ENCODE measurements around the gene SKAP1. TPM values are rescaled to one million over a fixed set of nuclear protein-coding genes. Genes with fewer than 3 reads are reported as not detected.

SKAP1 gene
- total RNA-seq, 4 donors from 2014 or later, result 0.33 to 2.1 (median 1.0) TPM

- Histone ChIP-seq H3K27ac (no peak overlapping the region), H3K4me3 (replicated peaks in 1 of 3) (no peak overlapping the region), H3K27me3 (no peaks in the 10 kb centered on the region), H3K36me3 (no peaks in the 10 kb centered on the region), H3K9me3 (no peaks in the 10 kb centered on the region), H3K4me1 (peaks cover 0 to 18% of the 10 kb centered on the region in 2 donors)
- intact Hi-C loops (cut with DNase I), result no loop called here
- 46 to 69% methylated on average over 1 of the region's 1 CpG for WGBS, 2 donors
- TF ChIP-seq, protein P1, sequence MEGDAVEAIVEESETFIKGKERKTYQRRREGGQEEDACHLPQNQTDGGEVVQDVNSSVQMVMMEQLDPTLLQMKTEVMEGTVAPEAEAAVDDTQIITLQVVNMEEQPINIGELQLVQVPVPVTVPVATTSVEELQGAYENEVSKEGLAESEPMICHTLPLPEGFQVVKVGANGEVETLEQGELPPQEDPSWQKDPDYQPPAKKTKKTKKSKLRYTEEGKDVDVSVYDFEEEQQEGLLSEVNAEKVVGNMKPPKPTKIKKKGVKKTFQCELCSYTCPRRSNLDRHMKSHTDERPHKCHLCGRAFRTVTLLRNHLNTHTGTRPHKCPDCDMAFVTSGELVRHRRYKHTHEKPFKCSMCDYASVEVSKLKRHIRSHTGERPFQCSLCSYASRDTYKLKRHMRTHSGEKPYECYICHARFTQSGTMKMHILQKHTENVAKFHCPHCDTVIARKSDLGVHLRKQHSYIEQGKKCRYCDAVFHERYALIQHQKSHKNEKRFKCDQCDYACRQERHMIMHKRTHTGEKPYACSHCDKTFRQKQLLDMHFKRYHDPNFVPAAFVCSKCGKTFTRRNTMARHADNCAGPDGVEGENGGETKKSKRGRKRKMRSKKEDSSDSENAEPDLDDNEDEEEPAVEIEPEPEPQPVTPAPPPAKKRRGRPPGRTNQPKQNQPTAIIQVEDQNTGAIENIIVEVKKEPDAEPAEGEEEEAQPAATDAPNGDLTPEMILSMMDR (IDR thresholded peaks at IDR 0.05), result no peak
- no peak for TF ChIP-seq POLR2A (IDR thresholded peaks at IDR 0.05)
- no peak for DNase-seq
Observed at GRCh38 chr17:48241131-48241591, 188.9 kb downstream of the SKAP1 start.

GRCh38 chr17:48240562-48241130, 189.4 kb downstream of the SKAP1 start:
- Histone ChIP-seq H3K27ac (no peak overlapping the region), H3K27me3 (no peaks in the 10 kb centered on the region), H3K36me3 (no peaks in the 10 kb centered on the region), H3K9me3 (no peaks in the 10 kb centered on the region), H3K4me1 (peaks cover 0 to 18% of the 10 kb centered on the region in 2 donors), H3K4me3 (replicated peaks in 1 of 3) (no peak overlapping the region)
- WGBS, 2 donors, result 54 to 62% methylated on average over 2 of the region's 2 CpGs
- no peak for DNase-seq
- intact Hi-C loops (cut with DNase I), result no loop called here
- TF ChIP-seq, protein P1 (IDR thresholded peaks at IDR 0.05), result no peak
- TF ChIP-seq POLR2A (IDR thresholded peaks at IDR 0.05), result no peak

GRCh38 chr17:48240122-48240521, 189.9 kb downstream of the SKAP1 start:
- H3K27ac ChIP-seq, result no peak overlapping the region
- H3K4me3 ChIP-seq (replicated peaks in 1 of 3), result no peak overlapping the region
- peaks cover 0 to 18% of the 10 kb centered on the region in 2 donors for H3K4me1 ChIP-seq
- intact Hi-C loops (cut with DNase I), result no loop called here
- TF ChIP-seq POLR2A (IDR thresholded peaks at IDR 0.05), result no peak
- TF ChIP-seq, protein P1 (IDR thresholded peaks at IDR 0.05), result no peak
- H3K36me3 ChIP-seq, result no peaks in the 10 kb centered on the region
- H3K9me3 ChIP-seq, result no peaks in the 10 kb centered on the region
- no peak for DNase-seq
- no peaks in the 10 kb centered on the region for H3K27me3 ChIP-seq
- WGBS, 2 donors, result 59 to 66% methylated on average over 2 of the region's 2 CpGs

DNA sequence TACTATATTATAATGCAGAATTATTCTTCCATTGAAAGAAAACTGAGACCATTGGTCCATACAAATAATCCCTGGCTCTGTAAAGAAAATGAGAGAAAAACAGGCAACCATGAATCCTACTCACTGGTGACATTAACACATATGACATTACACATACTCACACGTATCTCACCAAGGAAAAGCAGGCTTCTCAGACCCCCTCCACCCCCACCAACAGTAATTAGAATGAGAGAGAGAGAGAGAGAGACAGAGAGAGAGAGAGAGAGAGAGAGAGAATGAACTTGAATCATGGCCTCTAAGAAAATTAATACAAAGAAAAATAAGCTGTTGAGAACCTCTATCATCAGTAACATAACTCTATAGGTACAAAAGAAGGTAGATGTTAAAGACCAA, 190.4 kb downstream of the SKAP1 start:
- Histone ChIP-seq H3K27me3 (no peaks in the 10 kb centered on the region), H3K4me1 (peaks cover 0 to 18% of the 10 kb centered on the region in 2 donors), H3K4me3 (replicated peaks in 1 of 3) (no peak overlapping the region), H3K9me3 (no peaks in the 10 kb centered on the region), H3K27ac (no peak overlapping the region), H3K36me3 (no peaks in the 10 kb centered on the region)
- TF ChIP-seq POLR2A (IDR thresholded peaks at IDR 0.05), result no peak
- TF ChIP-seq, protein P1 (IDR thresholded peaks at IDR 0.05), result no peak
- no peak for DNase-seq
- WGBS, 2 donors, result 81 to 89% methylated on average over 1 of the region's 1 CpG
- intact Hi-C loops (cut with DNase I), result no loop called here

GRCh38 chr17:48238933-48239602, 190.9 kb downstream of the SKAP1 start:
- H3K27ac ChIP-seq, result no peak overlapping the region
- intact Hi-C loops (cut with DNase I), result no loop called here
- H3K4me1 ChIP-seq, result peaks cover 0 to 18% of the 10 kb centered on the region in 2 donors
- no peaks in the 10 kb centered on the region for H3K36me3 ChIP-seq
- TF ChIP-seq, protein P1 (IDR thresholded peaks at IDR 0.05), result no peak
- TF ChIP-seq POLR2A (IDR thresholded peaks at IDR 0.05), result no peak
- H3K9me3 ChIP-seq, result no peaks in the 10 kb centered on the region
- no peaks in the 10 kb centered on the region for H3K27me3 ChIP-seq
- no peak for DNase-seq
- WGBS, 2 donors, result 82 to 93% methylated on average over 4 of the region's 4 CpGs
- H3K4me3 ChIP-seq (replicated peaks in 1 of 3), result no peak overlapping the region

Measured in thyroid gland (tissue), 4 donors.